Measurements from ENCODE around the gene IL7R. TPM values are rescaled to one million over a fixed set of nuclear protein-coding genes. Genes with fewer than 3 reads are reported as not detected.

IL7R gene
- total and polyA plus RNA-seq, 9 donors, result 0.28 to 11.3 (median 3.2) TPM

- DNase-seq, result no peak
- 79 to 86% (median 80%) methylated on average over 4 of the region's 4 CpGs for WGBS, 3 donors
- H3K9me3 ChIP-seq, result no peaks in the 10 kb centered on the region
- no peaks in the 10 kb centered on the region for H3K27me3 ChIP-seq
- H3K4me1 ChIP-seq (ENCODE audit: insufficient read depth), result no peaks in the 10 kb centered on the region
- TF ChIP-seq EP300 (IDR thresholded peaks at IDR 0.05) (no peak), CTCF (IDR thresholded peaks at IDR 0.05) (no peak), POLR2A (IDR thresholded peaks at IDR 0.05) (no peak)
- intact Hi-C loops (cut with DNase I), result no loop called here
- H3K27ac ChIP-seq, result no peak overlapping the region
- H3K4me3 ChIP-seq, result no peak overlapping the region
- H3K36me3 ChIP-seq, result no peaks in the 10 kb centered on the region
Observed at GRCh38 chr5:35820735-35821134, 36.0 kb upstream of the IL7R start.

GRCh38 chr5:35821513-35821912, 35.2 kb upstream of the IL7R start:
- no peak overlapping the region for H3K27ac ChIP-seq
- no peaks in the 10 kb centered on the region for H3K27me3 ChIP-seq
- H3K4me1 ChIP-seq (ENCODE audit: insufficient read depth), result no peaks in the 10 kb centered on the region
- no peak overlapping the region for H3K4me3 ChIP-seq
- intact Hi-C loops (cut with DNase I), result no loop called here
- WGBS, 3 donors, result 73 to 82% (median 81%) methylated on average over 2 of the region's 2 CpGs
- no peak for DNase-seq
- H3K9me3 ChIP-seq, result no peaks in the 10 kb centered on the region
- no peak for TF ChIP-seq CTCF (IDR thresholded peaks at IDR 0.05)
- TF ChIP-seq EP300 (IDR thresholded peaks at IDR 0.05), result no peak
- TF ChIP-seq POLR2A (IDR thresholded peaks at IDR 0.05), result no peak
- no peaks in the 10 kb centered on the region for H3K36me3 ChIP-seq

- TF ChIP-seq CTCF (IDR thresholded peaks at IDR 0.05) (no peak), EP300 (IDR thresholded peaks at IDR 0.05) (no peak), POLR2A (IDR thresholded peaks at IDR 0.05) (no peak)
- intact Hi-C loops (cut with DNase I), result no loop called here
- Histone ChIP-seq H3K27ac (no peak overlapping the region), H3K36me3 (no peaks in the 10 kb centered on the region), H3K4me3 (no peak overlapping the region), H3K27me3 (no peaks in the 10 kb centered on the region), H3K9me3 (no peaks in the 10 kb centered on the region), H3K4me1 (ENCODE audit: insufficient read depth) (no peaks in the 10 kb centered on the region)
- WGBS, 3 donors, result 88 to 95% (median 89%) methylated on average over 8 of the region's 8 CpGs
- no peak for DNase-seq
Observed at GRCh38 chr5:35822511-35822910, 34.2 kb upstream of the IL7R start.

- H3K27ac ChIP-seq, result no peak overlapping the region
- H3K27me3 ChIP-seq, result no peaks in the 10 kb centered on the region
- H3K9me3 ChIP-seq, result no peaks in the 10 kb centered on the region
- intact Hi-C loops (cut with DNase I), result no loop called here
- no peaks in the 10 kb centered on the region for H3K36me3 ChIP-seq
- H3K4me1 ChIP-seq (ENCODE audit: insufficient read depth), result no peaks in the 10 kb centered on the region
- no peak for DNase-seq
- WGBS, 3 donors, result 76 to 81% (median 79%) methylated on average over 7 of the region's 7 CpGs
- H3K4me3 ChIP-seq, result no peak overlapping the region
- TF ChIP-seq POLR2A (IDR thresholded peaks at IDR 0.05), result no peak
- no peak for TF ChIP-seq CTCF (IDR thresholded peaks at IDR 0.05)
- no peak for TF ChIP-seq EP300 (IDR thresholded peaks at IDR 0.05)
Observed at GRCh38 chr5:35823347-35824098, 33.2 kb upstream of the IL7R start.

All from ovary (tissue), 9 donors.